Choroid plexus epithelial cell (primary cell): ENCODE measurements around the gene CEP104.
A peak's percentile ranks its signal among the peaks of the same experiment; 100 is the strongest.

Source experiments
- DNase-seq: peaks from one replicate; pipeline ENCODE4 v3.0.0-alpha.2; 2010; ENCODE audit warnings: low read depth
- H3K4me3 ChIP-seq: 2 replicates; pipeline ENCODE4 v1.5.1; 2011; ENCODE audit warnings: low read depth, mild to moderate bottlenecking, control low read depth, low read length, moderate library complexity
- CTCF ChIP-seq: conservative IDR thresholded peaks from 2 replicates; pipeline ENCODE4 v1.5.1; 2011; ENCODE audit warnings: low read depth, mild to moderate bottlenecking, control low read depth, inconsistent platforms, low read length, moderate library complexity

The CEP104 gene

GRCh38 chr1:3786468-3787348 is 70.3 kb downstream of the CEP104 start:
- TF ChIP-seq CTCF: no peak
- H3K4me3 ChIP-seq: no peak overlapping the region
- DNase-seq: no peak

DNA sequence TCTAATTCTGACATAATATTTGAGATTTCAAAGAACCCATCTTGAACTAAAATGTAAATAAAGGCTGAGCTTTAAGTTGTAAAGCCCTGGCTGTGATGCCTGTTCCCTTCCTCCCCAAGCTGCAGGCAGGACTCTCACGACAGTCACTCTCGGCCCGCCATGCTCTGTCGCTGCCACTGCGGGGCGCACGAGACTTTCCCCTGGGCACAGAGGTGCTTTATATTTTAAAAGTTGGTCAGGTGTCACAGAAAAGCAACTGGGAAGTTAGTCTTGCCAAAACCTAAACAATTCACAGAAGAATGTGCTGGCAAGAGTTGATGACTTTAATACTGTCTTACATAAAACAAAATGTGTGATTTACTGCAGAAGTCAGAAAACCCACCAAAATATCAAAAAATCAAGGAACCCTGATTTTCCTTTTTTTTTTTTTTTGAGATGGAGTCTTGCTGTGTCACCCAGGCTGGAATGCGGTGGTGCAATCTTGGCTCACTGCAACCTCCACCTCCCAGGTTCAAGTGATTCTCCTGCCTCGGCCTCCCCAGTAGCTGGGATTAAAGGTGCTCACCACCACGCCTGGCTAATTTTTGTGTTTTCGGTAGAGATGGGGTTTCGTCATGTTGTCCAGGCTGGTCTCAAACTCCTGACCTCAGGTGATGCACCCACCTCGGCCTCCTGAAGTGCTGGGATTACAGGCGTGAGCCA is 71.4 kb downstream of the CEP104 start:
- peak; percentile 20 for DNase-seq
- no peak overlapping the region for H3K4me3 ChIP-seq
- peak; percentile 47 for TF ChIP-seq CTCF

DNA sequence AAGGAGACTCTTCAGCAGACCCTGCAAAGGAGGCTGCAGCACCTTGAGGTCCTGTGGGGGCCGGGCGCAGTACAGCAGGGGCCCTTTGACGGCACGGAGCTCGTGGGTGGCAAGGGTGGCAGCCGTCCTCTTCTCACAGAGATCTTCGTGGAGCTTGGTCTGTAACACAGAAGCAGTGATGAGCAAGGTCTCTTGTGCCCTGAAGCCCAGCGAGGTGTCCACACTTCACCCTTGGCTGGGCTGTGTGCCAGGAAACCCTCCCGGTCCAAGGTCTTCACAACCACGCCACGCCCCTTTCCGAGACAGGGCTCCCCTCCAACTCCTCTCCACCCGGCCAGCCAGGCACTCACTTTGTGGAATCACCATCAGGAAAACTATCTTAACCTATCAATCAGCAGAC is 72.0 kb downstream of the CEP104 start:
- no peak for DNase-seq
- no peak for TF ChIP-seq CTCF
- no peak overlapping the region for H3K4me3 ChIP-seq

DNA sequence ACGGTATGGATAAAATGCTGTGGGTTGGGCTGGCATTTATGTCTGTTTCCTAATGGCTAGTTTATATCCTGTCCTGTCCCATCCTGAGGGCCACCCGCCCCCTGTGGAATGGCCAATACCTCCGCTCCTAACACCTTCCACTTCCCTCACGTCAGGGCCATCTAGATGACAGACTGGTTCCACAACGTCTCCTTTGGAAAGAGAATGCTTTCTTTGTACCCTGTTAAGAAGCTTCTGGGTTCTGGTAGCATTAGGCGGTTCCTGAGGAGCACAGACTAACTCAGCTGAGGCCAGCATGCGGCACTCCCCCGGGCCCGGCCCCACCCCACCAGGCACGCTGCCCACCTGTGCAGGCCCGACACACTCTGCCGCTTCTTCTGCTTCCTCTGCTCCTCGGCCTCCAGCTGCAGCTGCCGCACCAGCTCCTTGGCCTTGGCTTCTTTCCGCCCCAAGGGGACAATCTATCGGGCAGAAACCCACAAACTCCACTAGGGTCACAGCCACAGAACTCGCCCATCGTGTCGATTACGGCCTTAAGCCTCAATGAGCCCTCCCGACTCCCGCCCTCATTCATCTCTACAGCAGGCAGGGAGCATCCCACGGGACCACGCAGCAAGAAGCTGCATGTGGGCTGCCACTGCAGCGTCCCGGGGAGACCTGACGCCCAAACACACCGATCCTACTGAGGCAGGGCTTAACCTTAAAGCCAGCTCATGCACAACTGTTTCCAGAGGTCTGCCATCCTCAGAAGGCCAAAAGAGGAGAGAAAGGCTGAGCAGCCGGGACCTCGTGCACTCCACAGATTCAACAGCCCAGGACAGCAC is 73.1 kb downstream of the CEP104 start:
- H3K4me3 ChIP-seq: no peak overlapping the region
- no peak for TF ChIP-seq CTCF
- DNase-seq: no peak

DNA sequence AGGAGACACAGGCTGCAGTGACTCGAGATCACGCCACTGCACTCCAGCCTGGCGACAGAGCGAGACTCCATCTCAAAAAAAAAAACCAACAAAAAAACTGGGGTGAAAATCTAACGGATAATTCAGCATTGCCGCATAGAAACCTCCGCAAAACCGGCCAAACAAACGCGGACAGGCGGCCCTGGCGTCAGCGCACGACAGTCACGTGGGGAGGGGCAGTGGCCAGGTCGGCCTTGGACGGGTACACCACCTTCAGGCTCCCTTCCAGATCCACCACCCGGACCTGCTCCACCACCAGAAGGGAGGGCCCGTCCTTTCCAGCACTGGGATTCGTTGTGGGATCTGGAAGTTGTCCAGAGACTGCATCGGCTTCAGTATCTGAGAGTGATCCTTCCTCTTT is 76.1 kb downstream of the CEP104 start:
- no peak for DNase-seq
- H3K4me3 ChIP-seq: no peak overlapping the region
- no peak for TF ChIP-seq CTCF

GRCh38 chr1:3779912-3780416 is 77.0 kb downstream of the CEP104 start:
- no peak for DNase-seq
- TF ChIP-seq CTCF: no peak
- no peak overlapping the region for H3K4me3 ChIP-seq
